CD4-positive, alpha-beta T cell (primary cell): ENCODE measurements around the gene ELP4. TPM values are rescaled to one million over a fixed set of nuclear protein-coding genes. Genes with fewer than 3 reads are reported as not detected.

ENCODE experiments used
- ATAC-seq: fragments of 200-7000 bp; cut with Tn5 transposase; one replicate; pipeline ENCODE4 v1.10.0; 2022; ENCODE audit warnings: mild to moderate bottlenecking; ENCODE audit not compliant: poor library complexity
- CTCF ChIA-PET: fragments of 350-600 bp; sonication (Branson Sonifier 250); formaldehyde crosslinking; loops from one replicate; lab custom pipeline; 2021; ENCODE audit warnings: antibody characterized with exemption, inconsistent platforms; lab: Charles Lee
- POLR2A ChIA-PET: fragments of 350-600 bp; sonication (Branson Sonifier 250); formaldehyde crosslinking; loops from one replicate; lab custom pipeline; 2021; ENCODE audit warnings: antibody characterized with exemption, inconsistent platforms; lab: Charles Lee
- DNase-seq, 14 experiments: peaks; one replicate each; pipeline ENCODE4 v3.0.0-alpha.2; 2013 to 2020; ENCODE audit warnings: mixed read lengths in 2 of 14
- H3K27ac ChIP-seq, 2 donors: one replicate each; pipeline versions ENCODE4 v1.5.1 to v1.7.0; 2013; ENCODE audit warnings: low read length in 2 of 2, low read depth in 1 of 2, mild to moderate bottlenecking in 1 of 2
- H3K27me3 ChIP-seq, 2 experiments: 1 replicate in 1 of 2; 2 replicates in 1 of 2; pipeline versions ENCODE4 v1.6.1 to v1.7.0; 2013; ENCODE audit warnings: low read length in 2 of 2, control low read depth in 1 of 2, mild to moderate bottlenecking in 1 of 2, moderate library complexity in 1 of 2; ENCODE audit not compliant: insufficient read depth in 2 of 2, control insufficient read depth in 1 of 2
- H3K36me3 ChIP-seq: one replicate; pipeline ENCODE4 v1.6.1; 2013; ENCODE audit warnings: low read length, control low read depth; ENCODE audit not compliant: insufficient read depth
- H3K4me1 ChIP-seq: one replicate; pipeline ENCODE4 v1.6.1; 2013; ENCODE audit warnings: low read length, control low read depth; ENCODE audit not compliant: insufficient read depth
- H3K4me3 ChIP-seq: one replicate; pipeline ENCODE4 v1.5.1; 2013; ENCODE audit warnings: mild to moderate bottlenecking, low read length, moderate library complexity
- H3K9me3 ChIP-seq, 2 experiments: 1 replicate in 1 of 2; 2 replicates in 1 of 2; pipeline versions ENCODE4 v1.6.1 to v1.7.0; 2013; ENCODE audit warnings: low read length in 2 of 2, mild to moderate bottlenecking in 2 of 2, control low read depth in 1 of 2, moderate library complexity in 1 of 2; ENCODE audit not compliant: control insufficient read depth in 1 of 2, insufficient read depth in 1 of 2
- H3K27ac Mint-ChIP-seq: one replicate; pipeline ENCODE4 v1.8.0; 2020; ENCODE audit warnings: mixed read lengths
- H3K27me3 Mint-ChIP-seq: one replicate; pipeline ENCODE4 v1.8.0; 2021; ENCODE audit warnings: mixed read lengths
- H3K36me3 Mint-ChIP-seq: one replicate; pipeline ENCODE4 v1.8.0; 2021; ENCODE audit warnings: low read depth, mixed read lengths
- H3K4me1 Mint-ChIP-seq: one replicate; pipeline ENCODE4 v1.8.0; 2021; ENCODE audit warnings: low read depth, mixed read lengths
- H3K4me3 Mint-ChIP-seq: one replicate; pipeline ENCODE4 v1.8.0; 2020; ENCODE audit warnings: mild to moderate bottlenecking, mixed read lengths
- H3K9me3 Mint-ChIP-seq: one replicate; pipeline ENCODE4 v1.8.0; 2020; ENCODE audit warnings: mixed read lengths
- CTCF ChIP-seq: fragments of 200-600 bp; IDR thresholded peaks from one replicate; pipeline ENCODE4 v1.8.0; 2022; ENCODE audit warnings: antibody characterized with exemption, mild to moderate bottlenecking
- intact Hi-C, 2 experiments: fragments of 100-400 bp; cut with DNase I in 1 of 2; cut with micrococcal nuclease in 1 of 2; formaldehyde crosslinking; loops; one replicate each; pipeline versions ENCODE4 v1.15.1 to v1.9.0; 2023 to 2025; cut with DNase I, micrococcal nuclease
- total RNA-seq, 174 experiments: library from RNA in 2 of 174; stranded (reverse) in 2 of 174; gene quantifications; one replicate each; pipeline ENCODE4 v1.2.3 and lab custom pipeline; 2021 to 2026

Gene ELP4
- total RNA-seq, 2 experiments from 2014 or later = 9.5 to 10.3 TPM

GRCh38 chr11:31821766-31822165, 312.2 kb downstream of the ELP4 start:
- no peaks in the 10 kb centered on the region for H3K9me3 Mint-ChIP-seq
- Histone ChIP-seq H3K36me3 (no peaks in the 10 kb centered on the region), H3K4me1 (peaks cover 22% of the 10 kb centered on the region), H3K9me3 (peaks cover 12 to 79% of the 10 kb centered on the region in 2 experiments), H3K4me3 (no peak overlapping the region), H3K27me3 (peaks cover 89 to 98% of the 10 kb centered on the region in 2 experiments), H3K27ac (no peak overlapping the region)
- H3K36me3 Mint-ChIP-seq = no peaks in the 10 kb centered on the region
- intact Hi-C loops = no loop called here
- POLR2A ChIA-PET = no interaction called here
- H3K27me3 Mint-ChIP-seq = peaks cover 88% of the 10 kb centered on the region
- CTCF ChIA-PET = no interaction called here
- H3K4me3 Mint-ChIP-seq = no peak overlapping the region
- no peak overlapping the region for H3K27ac Mint-ChIP-seq
- H3K4me1 Mint-ChIP-seq = peaks cover 19% of the 10 kb centered on the region
- DNase-seq = no peak
- no peak for TF ChIP-seq CTCF
- ATAC-seq = no peak

GRCh38 chr11:31822175-31822926, 312.8 kb downstream of the ELP4 start:
- CTCF ChIA-PET = no interaction called here

GRCh38 chr11:31822927-31823643, 313.5 kb downstream of the ELP4 start:
- intact Hi-C loops = no loop called here
- no peak for TF ChIP-seq CTCF
- H3K27me3 ChIP-seq = peaks cover 90 to 98% of the 10 kb centered on the region in 2 experiments
- no peak for DNase-seq
- H3K9me3 ChIP-seq = peaks cover 12 to 73% of the 10 kb centered on the region in 2 experiments
- no peaks in the 10 kb centered on the region for H3K36me3 Mint-ChIP-seq
- no peak for ATAC-seq
- no peak overlapping the region for H3K27ac Mint-ChIP-seq
- no peak overlapping the region for H3K4me3 ChIP-seq
- peaks cover 23% of the 10 kb centered on the region for H3K4me1 Mint-ChIP-seq
- H3K27me3 Mint-ChIP-seq = peaks cover 90% of the 10 kb centered on the region
- peaks cover 14% of the 10 kb centered on the region for H3K4me1 ChIP-seq
- no peak overlapping the region for H3K4me3 Mint-ChIP-seq
- no peak overlapping the region for H3K27ac ChIP-seq
- ChIA-PET POLR2A (no interaction called here), CTCF (no interaction called here)
- H3K36me3 ChIP-seq = no peaks in the 10 kb centered on the region
- H3K9me3 Mint-ChIP-seq = no peaks in the 10 kb centered on the region

More at GRCh38 chr11:31822175-31822926, 312.8 kb downstream of the ELP4 start:
- Histone ChIP-seq H3K36me3 (no peaks in the 10 kb centered on the region), H3K4me1 (peaks cover 18% of the 10 kb centered on the region), H3K4me3 (no peak overlapping the region), H3K27ac (no peak overlapping the region), H3K9me3 (peaks cover 12 to 80% of the 10 kb centered on the region in 2 experiments), H3K27me3 (peaks cover 88 to 98% of the 10 kb centered on the region in 2 experiments)
- Mint-ChIP-seq H3K27me3 (peaks cover 86% of the 10 kb centered on the region), H3K36me3 (no peaks in the 10 kb centered on the region), H3K9me3 (no peaks in the 10 kb centered on the region), H3K4me3 (no peak overlapping the region), H3K4me1 (peaks cover 16% of the 10 kb centered on the region), H3K27ac (no peak overlapping the region)
- TF ChIP-seq CTCF = no peak
- DNase-seq (no peak), ATAC-seq (no peak)
- intact Hi-C loops = no loop called here
- POLR2A ChIA-PET = no interaction called here
